G401 (cell line): ENCODE measurements around the gene NRCAM. TPM values are rescaled to one million over a fixed set of nuclear protein-coding genes. Genes with fewer than 3 reads are reported as not detected.

ENCODE experiments used
- DNase-seq: peaks from one replicate; pipeline ENCODE4 v3.0.0-alpha.2; 2015; ENCODE audit warnings: low spot score
- in situ Hi-C: cut with HindIII; loops from 2 replicates; pipeline ENCODE4 v1.10.0; 2016; ENCODE audit warnings: low sequenced_read_pairs, mixed read lengths
- total RNA-seq: library from RNA; depleted of rRNA; stranded (reverse); fragments of >200 nt; shearing (Covaris generic); gene quantifications from 2 replicates; pipeline ENCODE4 v1.2.3, GENCODE V29; 2014; rRNA removed

The NRCAM gene
- total RNA-seq, 1 experiment from 2014 or later = not detected

DNA sequence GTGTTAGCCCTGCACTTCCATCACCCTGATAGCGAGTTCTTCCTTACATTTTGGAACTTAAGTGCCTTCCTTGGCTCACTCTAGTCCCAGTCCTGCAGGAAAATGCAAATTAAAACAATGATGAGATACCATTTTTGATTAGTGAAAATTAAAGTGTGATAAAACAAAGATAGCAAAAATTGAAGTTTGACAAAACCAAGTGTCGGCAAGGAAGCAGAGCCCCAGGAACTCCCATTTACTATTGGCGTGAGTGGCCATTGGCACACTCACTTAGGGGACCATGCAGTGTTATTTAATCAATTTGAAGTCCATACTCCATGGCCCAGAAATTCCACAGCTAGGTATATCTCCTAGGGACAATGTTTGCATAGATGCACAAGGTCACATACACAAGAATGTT, 354.5 kb downstream of the NRCAM start:
- in situ Hi-C loops = no loop called here
- DNase-seq = no peak

GRCh38 chr7:108099713-108100112, 356.5 kb downstream of the NRCAM start:
- in situ Hi-C loops = no loop called here
- no peak for DNase-seq

DNA sequence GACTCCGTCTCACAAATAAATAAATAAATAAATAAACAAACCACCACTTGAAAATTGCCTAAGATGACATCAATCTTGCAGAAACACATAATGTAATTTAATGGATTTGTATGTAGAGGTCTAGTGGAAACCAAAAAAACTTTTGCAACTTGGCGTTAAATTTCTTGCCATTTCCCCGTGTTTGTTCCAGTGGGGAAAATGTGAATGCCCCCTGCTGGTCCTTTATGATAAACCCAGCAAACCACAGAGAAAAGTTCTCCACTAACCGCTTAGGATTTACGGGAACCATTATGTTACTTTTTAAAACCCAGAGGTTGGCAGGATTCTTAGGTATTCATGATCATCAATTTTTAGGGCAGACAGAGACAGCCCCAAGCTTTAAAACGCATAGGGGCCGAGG, 358.5 kb downstream of the NRCAM start:
- no peak for DNase-seq
- in situ Hi-C loops = no loop called here

Other genes starting within 250 kb of the NRCAM start
- gene PNPLA8, start 69.7 kb upstream of the NRCAM start, total RNA-seq = 13.0 and 16.5 TPM in 2 replicates
- gene THAP5, start 113.3 kb upstream of the NRCAM start, total RNA-seq = 17.6 and 31.0 TPM in 2 replicates
- gene DNAJB9, start 113.4 kb upstream of the NRCAM start, total RNA-seq = 13.1 and 26.3 TPM in 2 replicates